A549 (cell line): Measurements from ENCODE around the gene SHF. TPM values are rescaled to one million over a fixed set of nuclear protein-coding genes. Genes with fewer than 3 reads are reported as not detected.

Source experiments
- ATAC-seq, 2 experiments: fragments of 200-7000 bp in 1 of 2; fragments of >200 bp in 1 of 2; cut with Nextera tagmentation in 1 of 2; cut with Tn5 transposase in 1 of 2; 3 replicates each; pipeline versions ENCODE4 v1.8.0 to v1.9.1; 2018 to 2020; ENCODE audit warnings: mild to moderate bottlenecking in 1 of 2, moderate library complexity in 1 of 2
- CTCF ChIA-PET: fragments of 300-600 bp; sonication (Branson Sonifier 250); formaldehyde crosslinking; extraction: SDS; loops from one replicate; lab custom pipeline; 2021; ENCODE audit warnings: antibody characterized with exemption, inconsistent platforms; lab: Yijun Ruan, JAX
- POLR2A ChIA-PET: fragments of 350-600 bp; formaldehyde crosslinking; extraction: SDS; loops from one replicate; lab custom pipeline; 2021; ENCODE audit warnings: antibody characterized with exemption, inconsistent platforms; lab: Yijun Ruan, JAX
- DNase-seq, 2 experiments: peaks; one replicate each; pipeline versions ENCODE4 v3.0.0 to v3.0.0-alpha.2; 2011 to 2016; ENCODE audit warnings: low read depth in 1 of 2, low spot score in 1 of 2
- FAIRE-seq: peaks from 2 replicates; lab custom pipeline; 2011; peaks lifted over from hg19 to GRCh38; lab: Jason Lieb, UNC
- H3K27ac ChIP-seq, 2 experiments: fragments of >200 bp; sonication (Bioruptor Twin); formaldehyde crosslinking; 3 replicates each; pipeline ENCODE4 v1.5.1; 2016 to 2017
- H3K4me1 ChIP-seq: fragments of >200 bp; sonication (Bioruptor Twin); formaldehyde crosslinking; 3 replicates; pipeline ENCODE4 v1.6.1; 2016
- H3K4me2 ChIP-seq: fragments of >200 bp; sonication (Bioruptor Twin); formaldehyde crosslinking; 3 replicates; pipeline ENCODE4 v1.6.1; 2016
- H3K4me3 ChIP-seq: fragments of >200 bp; sonication (Bioruptor Twin); formaldehyde crosslinking; 3 replicates; pipeline ENCODE4 v1.5.1; 2016
- H3K9me3 ChIP-seq: fragments of >200 bp; sonication (Bioruptor Twin); formaldehyde crosslinking; 3 replicates; pipeline ENCODE4 v1.6.1; 2016
- CBX2 ChIP-seq: fragments of 200-600 bp; sonication (generic); IDR thresholded peaks from 2 replicates; pipeline ENCODE4 v1.6.1; 2016; ENCODE audit warnings: low read depth, mild to moderate bottlenecking, borderline replicate concordance
- EHMT2 ChIP-seq: fragments of 200-600 bp; sonication (generic); IDR thresholded peaks from 2 replicates; pipeline ENCODE4 v1.6.1; 2016; ENCODE audit warnings: antibody characterized with exemption, low read depth, mild to moderate bottlenecking, moderate library complexity
- FOSL2 ChIP-seq, 2 experiments: fragments of 450-650 bp in 1 of 2; fragments of >200 bp in 1 of 2; sonication (Bioruptor Twin) in 1 of 2; formaldehyde crosslinking; IDR thresholded peaks; 2 replicates each; pipeline versions ENCODE4 v1.5.0 to v1.6.1; 2016 to 2020; ENCODE audit warnings: mild to moderate bottlenecking in 1 of 2, moderate library complexity in 1 of 2
- HEYL ChIP-seq: fragments of 250-450 bp; sonication (Bioruptor Pico); IDR thresholded peaks from 2 replicates; pipeline ENCODE4 v1.8.0; 2021; ENCODE audit warnings: mild to moderate bottlenecking, moderate library complexity
- HOXB13 ChIP-seq: fragments of 250-450 bp; sonication (Bioruptor Pico); IDR thresholded peaks from 2 replicates; pipeline ENCODE4 v1.5.0; 2020; ENCODE audit warnings: low read depth, mild to moderate bottlenecking, moderate library complexity
- JUN ChIP-seq, 2 experiments: fragments of >200 bp; sonication (Bioruptor Twin); formaldehyde crosslinking; IDR thresholded peaks; 2 replicates in 1 of 2; 3 replicates in 1 of 2; pipeline ENCODE4 v1.6.1; 2016 to 2017
- JUNB ChIP-seq: fragments of >200 bp; sonication (Bioruptor Twin); formaldehyde crosslinking; IDR thresholded peaks from 2 replicates; pipeline ENCODE4 v1.6.1; 2016
- NFE2L2 ChIP-seq: fragments of 150-350 bp; conservative IDR thresholded peaks from 2 replicates; pipeline ENCODE4 v1.6.1; 2014; ENCODE audit warnings: low read length
- POLR2A ChIP-seq: IDR thresholded peaks from 2 replicates; pipeline ENCODE4 v1.6.1; 2012; ENCODE audit warnings: mild to moderate bottlenecking, low read length
- POLR2AphosphoS2 ChIP-seq: conservative IDR thresholded peaks from 2 replicates; pipeline ENCODE4 v1.6.1; 2012; ENCODE audit warnings: low read length, improper control_type of control experiment, inconsistent platforms
- RAD21 ChIP-seq, 2 experiments: fragments of >200 bp in 1 of 2; sonication (Bioruptor Twin) in 1 of 2; formaldehyde crosslinking in 1 of 2; IDR thresholded peaks in 1 of 2; conservative IDR thresholded peaks in 1 of 2; 2 replicates in 1 of 2; 3 replicates in 1 of 2; pipeline ENCODE4 v1.6.1; 2012 to 2018; ENCODE audit warnings: inconsistent platforms in 1 of 2
- RARB ChIP-seq: fragments of 250-450 bp; sonication (Bioruptor Pico); IDR thresholded peaks from 2 replicates; pipeline ENCODE4 v1.8.0; 2021; ENCODE audit warnings: mild to moderate bottlenecking, moderate library complexity
- SMC3 ChIP-seq: fragments of >200 bp; sonication (Bioruptor Twin); formaldehyde crosslinking; IDR thresholded peaks from 3 replicates; pipeline ENCODE4 v1.6.1; 2018; ENCODE audit warnings: inconsistent platforms
- TFCP2L1 ChIP-seq: fragments of 250-450 bp; sonication (Bioruptor Pico); IDR thresholded peaks from 2 replicates; pipeline ENCODE4 v1.5.0; 2021; ENCODE audit warnings: mild to moderate bottlenecking
- ZC3H11A ChIP-seq: fragments of 450-650 bp; IDR thresholded peaks from 2 replicates; pipeline ENCODE4 v1.6.1; 2014; ENCODE audit warnings: antibody characterized with exemption, mild to moderate bottlenecking
- ZFP36 ChIP-seq: fragments of 450-650 bp; IDR thresholded peaks from 2 replicates; pipeline ENCODE4 v1.6.1; 2014; ENCODE audit warnings: borderline replicate concordance; ENCODE audit not compliant: partially characterized antibody
- WGBS: methylation state at CpG from one replicate; pipeline ENCODE4 v1.1.6; 2017; ENCODE audit errors: missing lambda C conversion rate; 5-methylcytosine and 5-hydroxymethylcytosine counted together
- polyA plus RNA-seq, 4 experiments: library from polyadenylated mRNA; depleted of rRNA in 3 of 4; stranded (reverse); fragments of >200 nt; fragmentation: RNase III in 1 of 4; extraction: RNeasy Plus Mini Kit Qiagen cat#74134 plus additional on column Dnase treatment in 1 of 4; gene quantifications; 2 replicates in 3 of 4; 3 replicates in 1 of 4; pipeline ENCODE4 v1.2.3, GENCODE V29; 2011 to 2017
- TF ChIP-seq, protein P1 (sequence below): fragments of >200 bp; sonication (Bioruptor Twin); formaldehyde crosslinking; IDR thresholded peaks from 3 replicates; pipeline ENCODE4 v1.5.1; 2016
- TF ChIP-seq, protein P2 (sequence below): fragments of 200-600 bp; sonication (generic); IDR thresholded peaks from 2 replicates; pipeline ENCODE4 v1.6.1; 2016; ENCODE audit warnings: antibody characterized with exemption, mild to moderate bottlenecking, moderate library complexity
- TF ChIP-seq, protein P3 (sequence below): IDR thresholded peaks from 2 replicates; pipeline ENCODE4 v1.6.1; 2012
- TF ChIP-seq, protein P4 (sequence below): fragments of 250-450 bp; sonication (Bioruptor Pico); IDR thresholded peaks from 2 replicates; pipeline ENCODE4 v1.5.0; 2020; ENCODE audit warnings: low read depth, mild to moderate bottlenecking, moderate library complexity
- TF ChIP-seq, protein P5 (sequence below): fragments of 250-450 bp; sonication (Bioruptor Pico); IDR thresholded peaks from 2 replicates; pipeline ENCODE4 v1.5.0; 2021; ENCODE audit warnings: mild to moderate bottlenecking, moderate library complexity, borderline replicate concordance

Gene SHF
- polyA plus RNA-seq, 2 of the 4 experiments (the other 2 are of a cell fraction) = 0.36 to 0.85 TPM

DNA sequence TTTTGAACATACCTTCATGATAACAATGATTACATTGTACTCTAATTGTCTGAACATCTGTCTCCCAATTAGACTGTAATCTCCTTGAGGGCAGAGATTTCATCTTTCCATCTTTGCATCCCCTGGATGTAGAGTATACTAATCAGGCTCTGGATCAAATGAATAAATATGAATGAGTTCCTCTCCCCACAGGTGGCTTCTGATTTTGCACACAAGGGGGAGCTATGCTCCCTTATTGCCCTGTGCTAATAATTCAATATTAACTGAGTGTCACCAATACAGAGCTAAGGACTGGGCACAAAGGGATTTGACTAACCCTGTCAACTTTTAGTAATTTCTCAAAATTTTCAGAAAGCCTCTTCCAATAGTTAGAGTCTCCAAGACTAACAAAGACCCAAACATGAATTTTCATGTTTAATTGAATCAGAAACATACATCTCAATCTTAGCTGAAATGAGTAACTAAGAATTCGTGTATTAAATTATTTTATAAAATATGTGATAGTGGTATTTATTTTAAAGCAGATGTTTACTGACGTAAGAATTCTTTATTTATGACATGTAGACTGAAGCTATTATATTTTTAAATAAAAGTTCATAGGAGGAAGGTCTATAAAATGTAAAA, 61.1 kb downstream of the SHF start:
- ATAC-seq (peak in 1 of 2 experiments; percentile 73; a peak in 3 of 6 replicates), FAIRE-seq (no peak), DNase-seq (peak in 1 of 2 experiments; percentile 17)
- CTCF ChIA-PET = interaction anchor here (0.8 to 1.9 kb wide), 11 partner anchors 9 to 150 kb away, joined by 3 to 8 read pairs (median 5); partner anchors contain the start of genes DUOX2 and DUOXA2
- POLR2A ChIA-PET = no interaction called here
- no peaks in the 10 kb centered on the region for H3K9me3 ChIP-seq
- 0 out of 3 replicates have a peak, but pooled peaks have one; percentile 31 for TF ChIP-seq SMC3
- TF ChIP-seq, protein P1, sequence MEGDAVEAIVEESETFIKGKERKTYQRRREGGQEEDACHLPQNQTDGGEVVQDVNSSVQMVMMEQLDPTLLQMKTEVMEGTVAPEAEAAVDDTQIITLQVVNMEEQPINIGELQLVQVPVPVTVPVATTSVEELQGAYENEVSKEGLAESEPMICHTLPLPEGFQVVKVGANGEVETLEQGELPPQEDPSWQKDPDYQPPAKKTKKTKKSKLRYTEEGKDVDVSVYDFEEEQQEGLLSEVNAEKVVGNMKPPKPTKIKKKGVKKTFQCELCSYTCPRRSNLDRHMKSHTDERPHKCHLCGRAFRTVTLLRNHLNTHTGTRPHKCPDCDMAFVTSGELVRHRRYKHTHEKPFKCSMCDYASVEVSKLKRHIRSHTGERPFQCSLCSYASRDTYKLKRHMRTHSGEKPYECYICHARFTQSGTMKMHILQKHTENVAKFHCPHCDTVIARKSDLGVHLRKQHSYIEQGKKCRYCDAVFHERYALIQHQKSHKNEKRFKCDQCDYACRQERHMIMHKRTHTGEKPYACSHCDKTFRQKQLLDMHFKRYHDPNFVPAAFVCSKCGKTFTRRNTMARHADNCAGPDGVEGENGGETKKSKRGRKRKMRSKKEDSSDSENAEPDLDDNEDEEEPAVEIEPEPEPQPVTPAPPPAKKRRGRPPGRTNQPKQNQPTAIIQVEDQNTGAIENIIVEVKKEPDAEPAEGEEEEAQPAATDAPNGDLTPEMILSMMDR = peak; percentile 53
- peak; percentile 30 to 47; a peak in 3 of 5 replicates for TF ChIP-seq RAD21 (conservative IDR thresholded peaks at IDR 0.05 in 1 of 2, IDR thresholded peaks at IDR 0.05 in 1 of 2)
- TF ChIP-seq RARB (CRISPR knock-in tag) = no peak
- no peak overlapping the region for H3K27ac ChIP-seq
- whole genome bisulfite sequencing = 13% methylated on average over 2 of the region's 2 CpGs
- H3K4me1 ChIP-seq = peaks cover 8% of the 10 kb centered on the region
- no peak overlapping the region for H3K4me3 ChIP-seq
- no peak overlapping the region for H3K4me2 ChIP-seq

DNA sequence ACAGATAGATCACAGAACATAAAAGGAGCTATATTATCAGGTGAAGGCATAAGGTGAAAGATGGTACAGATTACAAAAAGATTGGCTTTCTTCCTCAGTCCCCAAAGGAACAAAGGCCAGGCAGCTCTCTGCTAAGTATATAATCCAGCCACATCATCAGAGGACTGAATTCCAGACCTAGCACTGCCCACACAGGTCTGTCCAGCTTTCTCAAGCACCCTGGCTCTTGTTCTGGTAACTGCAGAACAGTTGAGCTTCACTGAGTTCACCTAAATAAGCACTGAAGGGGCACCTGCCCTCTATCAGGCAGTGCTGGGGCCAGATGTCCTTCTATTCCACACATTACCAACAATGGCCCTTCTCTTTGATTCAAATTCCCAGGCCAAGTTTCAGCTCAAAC, 64.4 kb downstream of the SHF start:
- Histone ChIP-seq H3K9me3 (no peaks in the 10 kb centered on the region), H3K4me2 (no peak overlapping the region), H3K4me3 (no peak overlapping the region), H3K27ac (no peak overlapping the region), H3K4me1 (peaks cover 13% of the 10 kb centered on the region)
- ATAC-seq (no peak), DNase-seq (no peak), FAIRE-seq (no peak)
- TF ChIP-seq FOSL2 (IDR thresholded peaks at IDR 0.05) = no peak
- TF ChIP-seq FOSL2 (CRISPR knock-in tag; IDR thresholded peaks at IDR 0.05) = no peak
- TF ChIP-seq, protein P2, sequence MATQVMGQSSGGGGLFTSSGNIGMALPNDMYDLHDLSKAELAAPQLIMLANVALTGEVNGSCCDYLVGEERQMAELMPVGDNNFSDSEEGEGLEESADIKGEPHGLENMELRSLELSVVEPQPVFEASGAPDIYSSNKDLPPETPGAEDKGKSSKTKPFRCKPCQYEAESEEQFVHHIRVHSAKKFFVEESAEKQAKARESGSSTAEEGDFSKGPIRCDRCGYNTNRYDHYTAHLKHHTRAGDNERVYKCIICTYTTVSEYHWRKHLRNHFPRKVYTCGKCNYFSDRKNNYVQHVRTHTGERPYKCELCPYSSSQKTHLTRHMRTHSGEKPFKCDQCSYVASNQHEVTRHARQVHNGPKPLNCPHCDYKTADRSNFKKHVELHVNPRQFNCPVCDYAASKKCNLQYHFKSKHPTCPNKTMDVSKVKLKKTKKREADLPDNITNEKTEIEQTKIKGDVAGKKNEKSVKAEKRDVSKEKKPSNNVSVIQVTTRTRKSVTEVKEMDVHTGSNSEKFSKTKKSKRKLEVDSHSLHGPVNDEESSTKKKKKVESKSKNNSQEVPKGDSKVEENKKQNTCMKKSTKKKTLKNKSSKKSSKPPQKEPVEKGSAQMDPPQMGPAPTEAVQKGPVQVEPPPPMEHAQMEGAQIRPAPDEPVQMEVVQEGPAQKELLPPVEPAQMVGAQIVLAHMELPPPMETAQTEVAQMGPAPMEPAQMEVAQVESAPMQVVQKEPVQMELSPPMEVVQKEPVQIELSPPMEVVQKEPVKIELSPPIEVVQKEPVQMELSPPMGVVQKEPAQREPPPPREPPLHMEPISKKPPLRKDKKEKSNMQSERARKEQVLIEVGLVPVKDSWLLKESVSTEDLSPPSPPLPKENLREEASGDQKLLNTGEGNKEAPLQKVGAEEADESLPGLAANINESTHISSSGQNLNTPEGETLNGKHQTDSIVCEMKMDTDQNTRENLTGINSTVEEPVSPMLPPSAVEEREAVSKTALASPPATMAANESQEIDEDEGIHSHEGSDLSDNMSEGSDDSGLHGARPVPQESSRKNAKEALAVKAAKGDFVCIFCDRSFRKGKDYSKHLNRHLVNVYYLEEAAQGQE = no peak
- no peak for TF ChIP-seq POLR2A
- TF ChIP-seq TFCP2L1 = no peak
- no peak for TF ChIP-seq NFE2L2
- TF ChIP-seq ZC3H11A = no peak
- TF ChIP-seq CBX2 = no peak
- TF ChIP-seq EHMT2 = no peak
- CTCF ChIA-PET = interaction anchor here (0.5 to 1.9 kb wide), 5 partner anchors 14 to 358 kb away, joined by 3 to 9 read pairs (median 4); no protein-coding TSS in a partner anchor
- POLR2A ChIA-PET = no interaction called here

DNA sequence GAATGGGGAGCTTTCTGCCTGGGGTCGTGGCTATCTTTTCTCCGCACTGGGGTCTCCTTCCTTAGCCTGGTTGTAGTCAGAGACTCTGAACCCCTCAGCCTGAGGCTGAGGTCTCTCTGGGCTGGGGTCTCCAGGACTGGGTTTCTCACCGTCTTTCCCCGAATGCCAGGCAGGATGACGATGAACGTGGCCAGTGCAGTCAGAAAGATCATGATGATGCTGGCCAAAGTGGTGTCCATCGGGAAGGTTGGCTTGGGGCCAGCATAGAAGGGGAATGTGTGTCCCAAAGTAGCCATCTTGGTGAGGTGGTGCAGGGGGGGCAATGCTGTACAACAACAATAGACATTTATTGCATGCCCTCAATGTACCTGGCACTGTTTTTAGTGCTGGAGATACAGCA, 65.0 kb downstream of the SHF start:
- peak overlapping the region; percentile 40 to 74; a peak in 2 of 6 replicates for H3K27ac ChIP-seq
- no peaks in the 10 kb centered on the region for H3K9me3 ChIP-seq
- FAIRE-seq (no peak), DNase-seq (no peak), ATAC-seq (no peak)
- peaks cover 13% of the 10 kb centered on the region for H3K4me1 ChIP-seq
- no peak overlapping the region for H3K4me3 ChIP-seq
- no peak for TF ChIP-seq ZC3H11A
- no peak for TF ChIP-seq ZFP36
- no peak for TF ChIP-seq JUNB
- TF ChIP-seq, protein P3, sequence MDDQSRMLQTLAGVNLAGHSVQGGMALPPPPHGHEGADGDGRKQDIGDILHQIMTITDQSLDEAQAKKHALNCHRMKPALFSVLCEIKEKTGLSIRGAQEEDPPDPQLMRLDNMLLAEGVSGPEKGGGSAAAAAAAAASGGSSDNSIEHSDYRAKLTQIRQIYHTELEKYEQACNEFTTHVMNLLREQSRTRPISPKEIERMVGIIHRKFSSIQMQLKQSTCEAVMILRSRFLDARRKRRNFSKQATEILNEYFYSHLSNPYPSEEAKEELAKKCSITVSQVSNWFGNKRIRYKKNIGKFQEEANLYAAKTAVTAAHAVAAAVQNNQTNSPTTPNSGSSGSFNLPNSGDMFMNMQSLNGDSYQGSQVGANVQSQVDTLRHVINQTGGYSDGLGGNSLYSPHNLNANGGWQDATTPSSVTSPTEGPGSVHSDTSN = no peak
- no peak for TF ChIP-seq POLR2AphosphoS2
- TF ChIP-seq HOXB13 = no peak
- TF ChIP-seq, protein P4, sequence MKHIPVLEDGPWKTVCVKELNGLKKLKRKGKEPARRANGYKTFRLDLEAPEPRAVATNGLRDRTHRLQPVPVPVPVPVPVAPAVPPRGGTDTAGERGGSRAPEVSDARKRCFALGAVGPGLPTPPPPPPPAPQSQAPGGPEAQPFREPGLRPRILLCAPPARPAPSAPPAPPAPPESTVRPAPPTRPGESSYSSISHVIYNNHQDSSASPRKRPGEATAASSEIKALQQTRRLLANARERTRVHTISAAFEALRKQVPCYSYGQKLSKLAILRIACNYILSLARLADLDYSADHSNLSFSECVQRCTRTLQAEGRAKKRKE (CRISPR knock-in tag) = no peak
- no peak for TF ChIP-seq JUN (IDR thresholded peaks at IDR 0.05)
- no peak for TF ChIP-seq HEYL (CRISPR knock-in tag)
- TF ChIP-seq, protein P5, sequence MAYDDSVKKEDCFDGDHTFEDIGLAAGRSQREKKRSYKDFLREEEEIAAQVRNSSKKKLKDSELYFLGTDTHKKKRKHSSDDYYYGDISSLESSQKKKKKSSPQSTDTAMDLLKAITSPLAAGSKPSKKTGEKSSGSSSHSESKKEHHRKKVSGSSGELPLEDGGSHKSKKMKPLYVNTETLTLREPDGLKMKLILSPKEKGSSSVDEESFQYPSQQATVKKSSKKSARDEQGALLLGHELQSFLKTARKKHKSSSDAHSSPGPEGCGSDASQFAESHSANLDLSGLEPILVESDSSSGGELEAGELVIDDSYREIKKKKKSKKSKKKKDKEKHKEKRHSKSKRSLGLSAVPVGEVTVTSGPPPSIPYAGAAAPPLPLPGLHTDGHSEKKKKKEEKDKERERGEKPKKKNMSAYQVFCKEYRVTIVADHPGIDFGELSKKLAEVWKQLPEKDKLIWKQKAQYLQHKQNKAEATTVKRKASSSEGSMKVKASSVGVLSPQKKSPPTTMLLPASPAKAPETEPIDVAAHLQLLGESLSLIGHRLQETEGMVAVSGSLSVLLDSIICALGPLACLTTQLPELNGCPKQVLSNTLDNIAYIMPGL = no peak
- whole genome bisulfite sequencing = 80% methylated on average over 5 of the region's 7 CpGs
- CTCF ChIA-PET = interaction anchor here (1.2 to 1.9 kb wide), 5 partner anchors 8 to 307 kb away, joined by 3 to 9 read pairs (median 4); no protein-coding TSS in a partner anchor
- H3K4me2 ChIP-seq = peak overlapping the region; percentile 60; the same call in 1 of the 3 replicates
- POLR2A ChIA-PET = interaction anchor here (0.7 kb wide), 1 partner anchor 151 kb away, joined by 3 read pairs; no protein-coding TSS in a partner anchor
